Ovary (tissue), 9 donors: ENCODE data around the gene GALK1. TPM values are rescaled to one million over a fixed set of nuclear protein-coding genes. Genes with fewer than 3 reads are reported as not detected.

Experiments used
- DNase-seq, 5 donors: peaks; one replicate each; pipeline ENCODE4 v3.0.0-alpha.2; 2019 to 2020
- H3K27ac ChIP-seq, 2 donors: fragments of 200-600 bp; one replicate each; pipeline versions ENCODE4 v1.5.1 to v1.8.0; 2019 to 2022
- H3K27me3 ChIP-seq: fragments of 200-600 bp; one replicate; pipeline ENCODE4 v1.8.0; 2022
- H3K36me3 ChIP-seq: fragments of 200-600 bp; sonication (generic); one replicate; pipeline ENCODE4 v1.5.1; 2019
- H3K4me1 ChIP-seq: one replicate; pipeline ENCODE4 v1.8.1; 2013; ENCODE audit warnings: mild to moderate bottlenecking, moderate library complexity; ENCODE audit not compliant: insufficient read depth
- H3K4me3 ChIP-seq: fragments of 200-600 bp; sonication (generic); one replicate; pipeline ENCODE4 v1.5.1; 2017
- H3K9me3 ChIP-seq, 2 donors: fragments of 200-600 bp in 1 of 2; sonication (generic) in 1 of 2; one replicate each; pipeline versions ENCODE4 v1.5.1 to v1.8.1; 2013 to 2019; ENCODE audit warnings: mild to moderate bottlenecking in 1 of 2, moderate library complexity in 1 of 2
- EP300 ChIP-seq: sonication (generic); formaldehyde crosslinking; IDR thresholded peaks from one replicate; pipeline ENCODE4 v1.6.1; 2017; ENCODE audit warnings: antibody characterized with exemption
- POLR2A ChIP-seq: fragments of 450-650 bp; IDR thresholded peaks from one replicate; pipeline ENCODE4 v1.6.1; 2017; ENCODE audit warnings: antibody characterized with exemption, mild to moderate bottlenecking, moderate library complexity
- WGBS, 3 donors: extraction: QIAGEN DNeasy Blood & Tissue Kit in 1 of 3; methylation state at CpG; one replicate each; pipeline versions ENCODE4 v1.1.5 to v1.1.7; 2013 to 2017; 5-methylcytosine and 5-hydroxymethylcytosine counted together
- intact Hi-C, 4 donors: fragments of 100-400 bp; cut with DNase I; formaldehyde crosslinking; loops; one replicate each; pipeline versions ENCODE4 v1.11.0 to v1.15.1; 2022 to 2023
- polyA plus RNA-seq, 2 donors: library from polyadenylated mRNA; stranded (reverse); fragments of 200-250 nt in 1 of 2; fragments of 350-450 nt in 1 of 2; fragmentation: Illumina TruSeq in 1 of 2; extraction: RNeasy Lipid Tissue Mini Kit (QIAGEN cat#74804) in 1 of 2; gene quantifications; one replicate each; pipeline ENCODE4 v1.2.3, GENCODE V29; 2013 to 2014
- total RNA-seq, 7 donors: library from RNA; depleted of rRNA in 2 of 7; stranded (reverse); fragments of >200 nt in 2 of 7; fragmentation: NEBNext Ultra II Directional in 3 of 7; extraction: Animal tissue kit (Norgen Biotek cat#: 25700) in 3 of 7; gene quantifications; one replicate each; pipeline versions ENCODE4 v1.1.0 to v1.2.4, GENCODE V29; 2016 to 2023
- TF ChIP-seq, protein P1 (sequence below), 3 donors: fragments of 450-650 bp in 2 of 3; fragments of 200-600 bp in 1 of 3; IDR thresholded peaks; one replicate each; pipeline versions ENCODE4 v1.5.1 to v1.8.0; 2016 to 2022; ENCODE audit warnings: antibody characterized with exemption in 3 of 3, mild to moderate bottlenecking in 1 of 3
- donor health status: DM: no; HTN: no; CAD: no; lungs with moderate emphysema.
- donor health status: DM: no; HTN: no; CAD: no.
- donor health status: Bipolar disorder and iron deficiency.
- donor health status: DM: yes; HTN: yes; CAD: no.
- donor health status: DM: no; HTN: no; CAD: no.
- donor health status: DM: yes; HTN: yes; CAD: no.

Gene GALK1
- total and polyA plus RNA-seq, 9 donors = 0.33 to 35.1 (median 27.5) TPM

GRCh38 chr17:75773808-75774470 lies 8.9 kb upstream of the GALK1 start:
- 77 to 79% (median 78%) methylated on average over 15 of the region's 15 CpGs for WGBS, 3 donors
- no peak overlapping the region for H3K4me3 ChIP-seq
- H3K27ac ChIP-seq = no peak overlapping the region
- TF ChIP-seq POLR2A (no peak), EP300 (no peak)
- TF ChIP-seq, protein P1, sequence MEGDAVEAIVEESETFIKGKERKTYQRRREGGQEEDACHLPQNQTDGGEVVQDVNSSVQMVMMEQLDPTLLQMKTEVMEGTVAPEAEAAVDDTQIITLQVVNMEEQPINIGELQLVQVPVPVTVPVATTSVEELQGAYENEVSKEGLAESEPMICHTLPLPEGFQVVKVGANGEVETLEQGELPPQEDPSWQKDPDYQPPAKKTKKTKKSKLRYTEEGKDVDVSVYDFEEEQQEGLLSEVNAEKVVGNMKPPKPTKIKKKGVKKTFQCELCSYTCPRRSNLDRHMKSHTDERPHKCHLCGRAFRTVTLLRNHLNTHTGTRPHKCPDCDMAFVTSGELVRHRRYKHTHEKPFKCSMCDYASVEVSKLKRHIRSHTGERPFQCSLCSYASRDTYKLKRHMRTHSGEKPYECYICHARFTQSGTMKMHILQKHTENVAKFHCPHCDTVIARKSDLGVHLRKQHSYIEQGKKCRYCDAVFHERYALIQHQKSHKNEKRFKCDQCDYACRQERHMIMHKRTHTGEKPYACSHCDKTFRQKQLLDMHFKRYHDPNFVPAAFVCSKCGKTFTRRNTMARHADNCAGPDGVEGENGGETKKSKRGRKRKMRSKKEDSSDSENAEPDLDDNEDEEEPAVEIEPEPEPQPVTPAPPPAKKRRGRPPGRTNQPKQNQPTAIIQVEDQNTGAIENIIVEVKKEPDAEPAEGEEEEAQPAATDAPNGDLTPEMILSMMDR (IDR thresholded peaks at IDR 0.05) = no peak
- intact Hi-C loops = loop anchor here in 1 of 4 donors (10.0 kb wide), 1 partner anchor 101 kb away; the partner anchor contains the start of gene TRIM47
- H3K4me1 ChIP-seq = peaks cover 7% of the 10 kb centered on the region
- no peaks in the 10 kb centered on the region for H3K27me3 ChIP-seq
- DNase-seq = peak in 3 of 5 donors; percentile 50 to 64 (median 54)
- H3K9me3 ChIP-seq = no peaks in the 10 kb centered on the region
- no peaks in the 10 kb centered on the region for H3K36me3 ChIP-seq

GRCh38 chr17:75773121-75773807 lies 8.3 kb upstream of the GALK1 start:
- peaks cover 7% of the 10 kb centered on the region for H3K4me1 ChIP-seq
- TF ChIP-seq, protein P1 (IDR thresholded peaks at IDR 0.05) = peak in 1 of 3 donors; percentile 7
- no peak for TF ChIP-seq EP300
- no peak for TF ChIP-seq POLR2A
- no peak overlapping the region for H3K4me3 ChIP-seq
- intact Hi-C loops = loop anchor here in 1 of 4 donors (10.0 kb wide), 1 partner anchor 102 kb away; the partner anchor contains the start of gene TRIM47
- no peaks in the 10 kb centered on the region for H3K9me3 ChIP-seq
- 68 to 81% (median 76%) methylated on average over 11 to 12 of the region's 12 CpGs for WGBS, 3 donors
- no peaks in the 10 kb centered on the region for H3K36me3 ChIP-seq
- peak in 3 of 5 donors; percentile 45 to 60 (median 50) for DNase-seq
- peak overlapping the region in 1 of 2 donors; percentile 6 for H3K27ac ChIP-seq
- H3K27me3 ChIP-seq = no peaks in the 10 kb centered on the region

GRCh38 chr17:75771334-75772281 lies 6.6 kb upstream of the GALK1 start:
- Histone ChIP-seq H3K27me3 (no peaks in the 10 kb centered on the region), H3K4me3 (no peak overlapping the region), H3K9me3 (no peaks in the 10 kb centered on the region), H3K4me1 (peaks cover 7% of the 10 kb centered on the region), H3K27ac (no peak overlapping the region), H3K36me3 (no peaks in the 10 kb centered on the region)
- TF ChIP-seq POLR2A = no peak
- TF ChIP-seq, protein P1 (IDR thresholded peaks at IDR 0.05) = no peak
- TF ChIP-seq EP300 = no peak
- intact Hi-C loops = loop anchor here in 1 of 4 donors (10.0 kb wide), 1 partner anchor 103 kb away; the partner anchor contains the start of gene TRIM47
- WGBS, 3 donors = 68 to 72% (median 72%) methylated on average over 17 of the region's 17 CpGs
- peak in 2 of 5 donors; percentile 31 to 34 for DNase-seq

DNA sequence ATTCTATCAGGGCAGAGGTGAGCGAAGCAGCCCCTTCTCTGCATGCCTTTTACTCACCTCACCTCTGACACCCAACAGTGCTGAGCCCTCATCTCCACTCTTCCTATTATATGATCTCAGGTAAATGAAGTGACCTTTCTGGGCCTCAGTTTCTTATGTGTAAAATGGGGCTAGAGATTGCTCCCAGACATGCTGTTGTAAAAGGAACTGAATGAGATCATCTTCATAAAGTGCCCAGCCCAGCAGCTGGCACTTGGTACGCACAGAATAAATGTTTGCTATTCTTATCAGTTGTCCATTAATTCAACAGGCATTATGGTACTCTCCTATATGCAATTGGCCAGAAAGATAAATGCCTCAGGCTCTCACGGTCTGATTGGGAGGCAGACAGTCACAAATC lies 4.5 kb upstream of the GALK1 start:
- DNase-seq = no peak
- intact Hi-C loops = no loop called here
- Histone ChIP-seq H3K36me3 (no peaks in the 10 kb centered on the region), H3K4me3 (no peak overlapping the region), H3K27me3 (no peaks in the 10 kb centered on the region), H3K27ac (no peak overlapping the region), H3K9me3 (no peaks in the 10 kb centered on the region), H3K4me1 (peaks cover 2% of the 10 kb centered on the region)
- TF ChIP-seq, protein P1 (IDR thresholded peaks at IDR 0.05) = no peak
- TF ChIP-seq POLR2A (no peak), EP300 (no peak)
- 71 to 80% (median 75%) methylated on average over 3 of the region's 3 CpGs for WGBS, 3 donors
